Measurements from ENCODE around the gene RAD18.

DNA sequence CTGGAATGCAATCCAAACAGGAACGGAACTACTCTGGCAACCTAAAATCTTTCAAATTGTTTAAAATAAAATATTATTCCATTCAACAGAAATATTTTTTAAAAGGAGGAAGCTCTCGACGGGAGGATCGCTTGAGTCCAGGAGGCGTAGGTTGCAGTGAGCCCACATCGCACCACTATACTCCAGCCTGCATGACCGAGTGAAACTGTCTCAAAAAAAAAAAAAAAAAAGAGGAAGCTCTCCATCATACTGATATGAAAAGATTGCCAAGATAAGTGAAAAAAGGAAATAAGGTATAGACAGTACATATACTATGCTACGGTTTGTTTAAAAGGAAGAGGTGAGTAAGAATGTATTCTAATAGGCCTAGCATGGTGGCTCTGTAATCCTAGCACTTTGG is 3.6 kb downstream of the RAD18 start:
- TF ChIP-seq, protein P1, sequence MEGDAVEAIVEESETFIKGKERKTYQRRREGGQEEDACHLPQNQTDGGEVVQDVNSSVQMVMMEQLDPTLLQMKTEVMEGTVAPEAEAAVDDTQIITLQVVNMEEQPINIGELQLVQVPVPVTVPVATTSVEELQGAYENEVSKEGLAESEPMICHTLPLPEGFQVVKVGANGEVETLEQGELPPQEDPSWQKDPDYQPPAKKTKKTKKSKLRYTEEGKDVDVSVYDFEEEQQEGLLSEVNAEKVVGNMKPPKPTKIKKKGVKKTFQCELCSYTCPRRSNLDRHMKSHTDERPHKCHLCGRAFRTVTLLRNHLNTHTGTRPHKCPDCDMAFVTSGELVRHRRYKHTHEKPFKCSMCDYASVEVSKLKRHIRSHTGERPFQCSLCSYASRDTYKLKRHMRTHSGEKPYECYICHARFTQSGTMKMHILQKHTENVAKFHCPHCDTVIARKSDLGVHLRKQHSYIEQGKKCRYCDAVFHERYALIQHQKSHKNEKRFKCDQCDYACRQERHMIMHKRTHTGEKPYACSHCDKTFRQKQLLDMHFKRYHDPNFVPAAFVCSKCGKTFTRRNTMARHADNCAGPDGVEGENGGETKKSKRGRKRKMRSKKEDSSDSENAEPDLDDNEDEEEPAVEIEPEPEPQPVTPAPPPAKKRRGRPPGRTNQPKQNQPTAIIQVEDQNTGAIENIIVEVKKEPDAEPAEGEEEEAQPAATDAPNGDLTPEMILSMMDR (IDR thresholded peaks at IDR 0.05) = no peak
- TF ChIP-seq POLR2A (IDR thresholded peaks at IDR 0.05) = no peak

Measured in ovary (tissue), 3 donors.